GM12892 (cell line): ENCODE results near the gene CDC42BPG.

ENCODE experiments used
- POLR2A ChIP-seq: IDR thresholded peaks from 2 replicates; pipeline ENCODE4 v1.6.1; 2011; ENCODE audit warnings: low read depth, low read length, control low read depth
- POLR2AphosphoS5 ChIP-seq: IDR thresholded peaks from 2 replicates; pipeline ENCODE4 v1.6.1; 2011; ENCODE audit warnings: low read depth, low read length, control low read depth
- TAF1 ChIP-seq: IDR thresholded peaks from 2 replicates; pipeline ENCODE4 v1.6.1; 2011; ENCODE audit warnings: low read depth, mild to moderate bottlenecking, control low read depth, low read length, borderline replicate concordance

DNA sequence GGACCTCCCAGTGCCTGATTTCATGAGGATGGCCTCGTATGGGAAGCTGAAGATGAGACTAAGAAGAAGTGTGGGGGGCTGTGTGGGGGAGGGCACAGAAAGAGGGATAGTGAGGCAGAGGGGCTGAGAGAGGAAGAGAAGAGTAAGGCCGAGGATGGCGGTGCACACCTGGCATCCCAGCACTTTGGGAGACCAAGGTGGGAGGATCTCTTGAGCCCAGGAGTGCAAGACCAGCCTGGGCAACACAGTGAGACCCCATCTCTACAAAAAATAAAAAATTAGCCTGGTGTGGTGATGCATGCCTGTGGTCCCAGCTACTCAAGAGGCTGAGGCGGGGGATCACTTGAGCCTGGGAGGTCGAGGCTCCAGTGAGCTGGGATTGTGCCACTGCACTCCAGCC, 47.4 kb upstream of the CDC42BPG start:
- no peak for TF ChIP-seq POLR2A
- no peak for TF ChIP-seq TAF1
- no peak for TF ChIP-seq POLR2AphosphoS5
